ENCODE data around the gene XPA. TPM values are rescaled to one million over a fixed set of nuclear protein-coding genes. Genes with fewer than 3 reads are reported as not detected.

XPA gene
- total and polyA plus RNA-seq, 2 of the 13 experiments (the other 11 are each of a cell fraction or from before 2014, with no cell fraction given) = 2.3 to 15.2 TPM

DNA sequence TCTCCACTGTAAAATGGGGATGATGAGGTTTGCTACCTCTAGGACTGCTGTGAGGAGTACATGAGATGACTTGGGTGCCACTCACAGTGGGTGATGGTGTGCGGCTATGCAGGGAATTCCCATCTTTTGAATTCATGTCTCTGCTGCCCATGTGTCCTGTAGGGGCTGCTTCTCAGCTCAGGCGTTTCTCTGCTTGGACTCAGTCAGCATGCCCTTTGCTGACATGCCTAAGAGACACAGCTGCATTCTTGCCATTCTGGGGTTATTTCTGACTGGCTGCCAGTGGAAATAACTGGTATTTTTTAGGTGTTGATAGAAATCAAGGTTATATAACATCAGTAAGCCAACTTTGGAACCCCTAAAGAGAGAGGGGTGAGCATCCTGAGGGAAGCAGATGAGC is 24.3 kb upstream of the XPA start:
- FAIRE-seq (no peak), ATAC-seq (no peak), DNase-seq (ENCODE audit: low spot score) (no peak)
- TF ChIP-seq PCBP1 (IDR thresholded peaks at IDR 0.05; ENCODE audit: borderline replicate concordance, low read depth, low read length) = no peak
- TF ChIP-seq KMT2B (CRISPR knock-in tag; IDR thresholded peaks at IDR 0.05) = no peak
- TF ChIP-seq ZMYM3 (CRISPR knock-in tag; IDR thresholded peaks at IDR 0.05) = no peak
- TF ChIP-seq TAF1 (CRISPR knock-in tag; IDR thresholded peaks at IDR 0.05) = no peak
- TF ChIP-seq HNF4A (CRISPR knock-in tag; IDR thresholded peaks at IDR 0.05) = no peak
- no peak for TF ChIP-seq SNAPC2 (CRISPR knock-in tag; IDR thresholded peaks at IDR 0.05)
- TF ChIP-seq REPIN1 (CRISPR knock-in tag; IDR thresholded peaks at IDR 0.05; ENCODE audit: borderline replicate concordance, low read depth) = no peak
- no peak for TF ChIP-seq ZBED4 (CRISPR knock-in tag; IDR thresholded peaks at IDR 0.05; ENCODE audit: borderline replicate concordance)
- no peak for TF ChIP-seq ZNF124 (CRISPR knock-in tag; IDR thresholded peaks at IDR 0.05)
- TF ChIP-seq HNRNPLL (IDR thresholded peaks at IDR 0.05; ENCODE audit: low read depth, low read length, poor library complexity, severe bottlenecking) = no peak
- no peak for TF ChIP-seq HNRNPK (IDR thresholded peaks at IDR 0.05; ENCODE audit: low read depth, low read length, poor library complexity, severe bottlenecking)
- TF ChIP-seq CERS6 (CRISPR knock-in tag; IDR thresholded peaks at IDR 0.05) = no peak
- no peak for TF ChIP-seq ZSCAN30 (CRISPR knock-in tag; IDR thresholded peaks at IDR 0.05)
- TF ChIP-seq ZNF652 (CRISPR knock-in tag; IDR thresholded peaks at IDR 0.05; ENCODE audit: borderline replicate concordance, low read depth) = no peak
- intact Hi-C loops (cut with micrococcal nuclease; ENCODE audit: unreplicated experiment) (no loop called here), in situ Hi-C loops (cut with HindIII; ENCODE audit: extremely low pct_ligation_motif_present, low pct_unique_long_range_greater_than_20kb) (no loop called here)
- H3K9ac ChIP-seq (ENCODE audit: insufficient read depth, low read depth, low read length) = no peak overlapping the region
- H3K4me3 ChIP-seq (replicated peaks in 1 of 3; ENCODE audit: insufficient read depth in 1 of 3, low read depth in 2 of 3, low read length in 3 of 3) = no peak overlapping the region
- no peaks in the 10 kb centered on the region for H3K36me3 ChIP-seq (replicated peaks in 1 of 2; ENCODE audit: control insufficient read depth in 1 of 2, insufficient read depth in 2 of 2, low read length in 2 of 2)
- no peak overlapping the region for H3K4me2 ChIP-seq (ENCODE audit: low read depth, low read length)
- H2AFZ ChIP-seq (ENCODE audit: low read length) = no peak overlapping the region
- H3K27ac ChIP-seq (ENCODE audit: extremely low read length, insufficient read depth, low read length) = no peak overlapping the region
- no peaks in the 10 kb centered on the region for H3K79me2 ChIP-seq (ENCODE audit: insufficient read depth, low read length)
- peaks cover 6% of the 10 kb centered on the region; the same call in 1 of the 2 replicates for H3K9me3 ChIP-seq (ENCODE audit: low read length)
- no TSS peak for BruUV-seq (replicated peaks)
- POLR2A ChIA-PET = no interaction called here
- H3K27me3 ChIP-seq (ENCODE audit: control insufficient read depth in 1 of 2, insufficient read depth in 2 of 2, low read length in 2 of 2) = no peaks in the 10 kb centered on the region
- no CpG with 5 or more reads among the region's 2 CpGs for WGBS (ENCODE audit: low lambda C conversion rate)
- CTCF ChIA-PET (ENCODE audit: low intra/inter-chr PET ratio, low total read pairs) = no interaction called here
- peaks cover 12% of the 10 kb centered on the region for H3K4me1 ChIP-seq (ENCODE audit: insufficient read depth, low read length)
- H4K20me1 ChIP-seq (ENCODE audit: insufficient read depth, low read length) = no peaks in the 10 kb centered on the region

Measured in HepG2 (cell line).